ENCODE data around the gene LCLAT1. TPM values are rescaled to one million over a fixed set of nuclear protein-coding genes. Genes with fewer than 3 reads are reported as not detected.

LCLAT1 gene
- total RNA-seq, 2 experiments from 2014 or later: 9.2 to 19.6 TPM

DNA sequence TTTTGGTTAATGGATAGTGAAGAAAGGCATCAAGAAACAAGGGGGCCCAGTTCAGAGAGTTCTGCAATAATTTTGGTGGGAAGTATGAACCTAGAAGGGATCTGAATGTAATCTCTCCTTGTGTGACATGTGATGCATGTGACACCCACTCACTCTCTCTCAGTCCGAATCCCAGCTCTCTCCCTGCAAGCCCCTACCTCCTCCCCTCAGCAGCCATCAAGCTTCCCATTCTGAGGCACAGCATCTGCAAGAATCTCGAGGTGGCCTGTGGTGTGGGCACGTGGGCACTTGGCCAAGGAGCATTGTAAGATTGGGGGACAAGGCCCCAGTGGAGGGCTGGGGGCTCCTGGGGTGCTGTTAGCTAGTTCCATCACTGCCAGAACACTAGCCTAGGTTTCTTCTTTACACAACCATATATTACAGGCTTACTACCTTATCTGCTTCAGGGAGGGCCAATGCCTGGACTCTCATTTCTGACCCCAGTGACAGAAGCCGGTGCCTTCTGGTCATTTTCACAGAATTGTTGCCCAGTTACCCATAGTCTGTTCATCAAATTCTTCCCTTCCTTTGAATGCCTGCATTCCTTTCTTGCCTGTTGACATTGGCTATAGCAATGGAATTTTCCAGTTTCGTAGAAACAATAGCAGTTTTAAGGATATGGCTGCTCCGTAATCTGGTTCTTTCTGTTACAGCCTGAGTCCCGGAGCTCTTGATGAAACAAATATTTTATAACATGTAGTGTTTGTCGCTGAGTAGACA lies 13.3 kb upstream of the LCLAT1 start:
- CTCF ChIA-PET (ENCODE audit: unreplicated experiment): no interaction called here
- no peak overlapping the region for H3K4me2 ChIP-seq (ENCODE audit: low read length)
- intact Hi-C loops (cut with micrococcal nuclease; ENCODE audit: unreplicated experiment): no loop called here

DNA sequence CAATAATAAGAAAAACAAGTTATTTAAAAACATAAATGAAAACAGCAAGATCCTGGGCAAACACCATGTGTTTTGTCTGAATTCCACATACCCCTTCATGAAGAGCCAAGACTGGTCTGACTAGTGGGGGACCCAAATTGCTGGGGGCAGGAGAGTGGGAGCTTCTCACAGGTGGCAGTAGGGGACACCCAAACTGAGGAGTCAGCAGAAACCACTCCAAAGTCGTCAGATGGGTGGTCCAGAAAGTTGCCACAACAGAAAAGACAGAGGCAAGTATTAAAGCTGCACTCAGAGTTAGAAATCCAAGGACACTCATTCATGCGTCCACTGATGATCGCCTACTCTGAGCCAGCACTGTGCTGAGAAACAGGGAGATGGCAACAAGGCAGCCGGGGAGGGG lies 12.3 kb upstream of the LCLAT1 start:
- DNase-seq (ENCODE audit: low spot score): no peak
- Histone ChIP-seq H3K79me2 (ENCODE audit: insufficient read depth, low read depth, low read length) (no peaks in the 10 kb centered on the region), H2AFZ (ENCODE audit: low read length) (no peak overlapping the region), H3K9me3 (ENCODE audit: low read length) (no peaks in the 10 kb centered on the region), H3K9me2 (ENCODE audit: insufficient read depth, low read length) (no peaks in the 10 kb centered on the region), H4K20me1 (ENCODE audit: insufficient read depth, low read length) (no peaks in the 10 kb centered on the region), H3K4me3 (ENCODE audit: low read depth, low read length, poor library complexity, severe bottlenecking) (no peak overlapping the region), H3K4me1 (ENCODE audit: insufficient read depth, low read length, poor library complexity, severe bottlenecking) (peaks cover 8% of the 10 kb centered on the region), H3K27ac (ENCODE audit: low read depth, low read length, poor library complexity, severe bottlenecking) (no peak overlapping the region), H3K36me3 (ENCODE audit: insufficient read depth, low read length) (no peaks in the 10 kb centered on the region), H3K4me2 (ENCODE audit: low read length) (no peak overlapping the region)
- no TSS peak for BruUV-seq (replicated peaks)
- ChIA-PET CTCF (ENCODE audit: unreplicated experiment) (no interaction called here), POLR2A (no interaction called here)
- intact Hi-C loops (cut with micrococcal nuclease; ENCODE audit: unreplicated experiment): no loop called here
- TF ChIP-seq, protein P1, sequence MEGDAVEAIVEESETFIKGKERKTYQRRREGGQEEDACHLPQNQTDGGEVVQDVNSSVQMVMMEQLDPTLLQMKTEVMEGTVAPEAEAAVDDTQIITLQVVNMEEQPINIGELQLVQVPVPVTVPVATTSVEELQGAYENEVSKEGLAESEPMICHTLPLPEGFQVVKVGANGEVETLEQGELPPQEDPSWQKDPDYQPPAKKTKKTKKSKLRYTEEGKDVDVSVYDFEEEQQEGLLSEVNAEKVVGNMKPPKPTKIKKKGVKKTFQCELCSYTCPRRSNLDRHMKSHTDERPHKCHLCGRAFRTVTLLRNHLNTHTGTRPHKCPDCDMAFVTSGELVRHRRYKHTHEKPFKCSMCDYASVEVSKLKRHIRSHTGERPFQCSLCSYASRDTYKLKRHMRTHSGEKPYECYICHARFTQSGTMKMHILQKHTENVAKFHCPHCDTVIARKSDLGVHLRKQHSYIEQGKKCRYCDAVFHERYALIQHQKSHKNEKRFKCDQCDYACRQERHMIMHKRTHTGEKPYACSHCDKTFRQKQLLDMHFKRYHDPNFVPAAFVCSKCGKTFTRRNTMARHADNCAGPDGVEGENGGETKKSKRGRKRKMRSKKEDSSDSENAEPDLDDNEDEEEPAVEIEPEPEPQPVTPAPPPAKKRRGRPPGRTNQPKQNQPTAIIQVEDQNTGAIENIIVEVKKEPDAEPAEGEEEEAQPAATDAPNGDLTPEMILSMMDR (conservative IDR thresholded peaks at IDR 0.05; ENCODE audit: low read length): no peak
- no peak for TF ChIP-seq EZH2phosphoT487 (IDR thresholded peaks at IDR 0.05; ENCODE audit: borderline replicate concordance, low read depth, low read length)

More for the DNA sequence above, 13.3 kb upstream of the LCLAT1 start:
- BruUV-seq (replicated peaks): no TSS peak
- Histone ChIP-seq H3K79me2 (ENCODE audit: insufficient read depth, low read depth, low read length) (no peaks in the 10 kb centered on the region), H3K9me3 (ENCODE audit: low read length) (no peaks in the 10 kb centered on the region), H3K27ac (ENCODE audit: low read depth, low read length, poor library complexity, severe bottlenecking) (no peak overlapping the region), H3K9me2 (ENCODE audit: insufficient read depth, low read length) (no peaks in the 10 kb centered on the region), H2AFZ (ENCODE audit: low read length) (no peak overlapping the region), H3K4me3 (ENCODE audit: low read depth, low read length, poor library complexity, severe bottlenecking) (no peak overlapping the region), H3K36me3 (ENCODE audit: insufficient read depth, low read length) (no peaks in the 10 kb centered on the region), H3K4me1 (ENCODE audit: insufficient read depth, low read length, poor library complexity, severe bottlenecking) (peaks cover 8% of the 10 kb centered on the region), H4K20me1 (ENCODE audit: insufficient read depth, low read length) (no peaks in the 10 kb centered on the region)
- POLR2A ChIA-PET: no interaction called here
- no peak for TF ChIP-seq EZH2phosphoT487 (IDR thresholded peaks at IDR 0.05; ENCODE audit: borderline replicate concordance, low read depth, low read length)
- TF ChIP-seq, protein P1 (conservative IDR thresholded peaks at IDR 0.05; ENCODE audit: low read length): no peak
- no peak for DNase-seq (ENCODE audit: low spot score)

GRCh38 chr2:30436859-30437435 lies 10.1 kb upstream of the LCLAT1 start:
- Histone ChIP-seq H4K20me1 (ENCODE audit: insufficient read depth, low read length) (no peaks in the 10 kb centered on the region), H3K4me1 (ENCODE audit: insufficient read depth, low read length, poor library complexity, severe bottlenecking) (peaks cover 8% of the 10 kb centered on the region), H2AFZ (ENCODE audit: low read length) (no peak overlapping the region), H3K9me3 (ENCODE audit: low read length) (no peaks in the 10 kb centered on the region), H3K4me2 (ENCODE audit: low read length) (no peak overlapping the region), H3K27ac (ENCODE audit: low read depth, low read length, poor library complexity, severe bottlenecking) (no peak overlapping the region), H3K4me3 (ENCODE audit: low read depth, low read length, poor library complexity, severe bottlenecking) (no peak overlapping the region), H3K9me2 (ENCODE audit: insufficient read depth, low read length) (no peaks in the 10 kb centered on the region), H3K79me2 (ENCODE audit: insufficient read depth, low read depth, low read length) (no peaks in the 10 kb centered on the region), H3K36me3 (ENCODE audit: insufficient read depth, low read length) (no peaks in the 10 kb centered on the region)
- no TSS peak for BruUV-seq (replicated peaks)
- no peak for DNase-seq (ENCODE audit: low spot score)
- intact Hi-C loops (cut with micrococcal nuclease; ENCODE audit: unreplicated experiment): no loop called here
- POLR2A ChIA-PET: interaction anchor here (0.5 to 3.1 kb wide), 5 partner anchors 10 to 217 kb away, joined by 3 to 19 read pairs (median 4); partner anchors contain the start of gene LCLAT1
- TF ChIP-seq, protein P1 (conservative IDR thresholded peaks at IDR 0.05; ENCODE audit: low read length): no peak
- CTCF ChIA-PET (ENCODE audit: unreplicated experiment): no interaction called here

Measured in OCI-LY7 (cell line).